Measurements from ENCODE around the gene ANKRD65.
"Not testable (repeated sequence)": the region's sequence is repeated elsewhere in the genome, so short reads cannot be mapped to it uniquely, and the experiment has no call there.

The ANKRD65 gene

DNA sequence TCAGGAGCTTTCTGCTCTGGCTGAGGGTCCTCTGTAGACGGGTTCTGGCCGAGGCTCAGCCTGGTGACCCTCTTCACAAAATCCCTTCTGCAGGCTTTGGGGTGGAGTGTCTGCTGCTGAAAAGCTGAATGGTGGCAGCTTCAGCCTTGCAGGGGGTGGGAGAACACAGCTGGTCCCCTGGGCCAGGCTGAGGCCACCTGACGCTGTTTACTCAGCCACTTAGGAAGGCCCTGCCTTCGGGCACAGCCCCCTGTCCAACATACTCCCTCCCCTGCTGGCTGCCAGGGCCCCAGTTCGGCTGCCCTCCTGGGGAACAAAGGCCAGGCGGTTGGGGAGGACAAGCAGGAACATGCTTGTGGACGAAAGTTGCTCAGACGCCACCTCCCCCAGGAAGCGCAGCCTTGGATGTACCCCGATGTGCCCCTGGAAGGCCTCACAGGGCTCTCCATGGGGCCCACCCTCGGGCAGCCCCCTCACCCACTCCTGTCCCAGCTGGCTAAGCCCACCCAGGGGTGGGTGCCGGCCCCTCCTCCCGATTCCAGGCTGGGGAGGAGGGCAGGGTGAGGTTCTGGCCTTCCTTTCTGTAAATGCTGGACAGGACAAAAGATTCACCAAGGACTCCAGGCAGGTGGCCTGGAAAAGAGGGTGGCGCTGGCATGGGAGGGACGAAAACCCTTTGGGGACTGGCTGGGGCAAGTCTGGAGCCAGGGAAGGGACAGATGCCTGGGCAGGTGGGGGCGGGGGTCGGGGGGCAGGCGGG is at the start of gene ANKRD65:
Gene ANKRD65, minus strand, starts transcription at position 130 of the 760 bp plus-strand sequence. CDS start 271 bp downstream, outside the sequence.
- no peak for DNase-seq (ENCODE audit: low read depth in 2 of 2)

DNA sequence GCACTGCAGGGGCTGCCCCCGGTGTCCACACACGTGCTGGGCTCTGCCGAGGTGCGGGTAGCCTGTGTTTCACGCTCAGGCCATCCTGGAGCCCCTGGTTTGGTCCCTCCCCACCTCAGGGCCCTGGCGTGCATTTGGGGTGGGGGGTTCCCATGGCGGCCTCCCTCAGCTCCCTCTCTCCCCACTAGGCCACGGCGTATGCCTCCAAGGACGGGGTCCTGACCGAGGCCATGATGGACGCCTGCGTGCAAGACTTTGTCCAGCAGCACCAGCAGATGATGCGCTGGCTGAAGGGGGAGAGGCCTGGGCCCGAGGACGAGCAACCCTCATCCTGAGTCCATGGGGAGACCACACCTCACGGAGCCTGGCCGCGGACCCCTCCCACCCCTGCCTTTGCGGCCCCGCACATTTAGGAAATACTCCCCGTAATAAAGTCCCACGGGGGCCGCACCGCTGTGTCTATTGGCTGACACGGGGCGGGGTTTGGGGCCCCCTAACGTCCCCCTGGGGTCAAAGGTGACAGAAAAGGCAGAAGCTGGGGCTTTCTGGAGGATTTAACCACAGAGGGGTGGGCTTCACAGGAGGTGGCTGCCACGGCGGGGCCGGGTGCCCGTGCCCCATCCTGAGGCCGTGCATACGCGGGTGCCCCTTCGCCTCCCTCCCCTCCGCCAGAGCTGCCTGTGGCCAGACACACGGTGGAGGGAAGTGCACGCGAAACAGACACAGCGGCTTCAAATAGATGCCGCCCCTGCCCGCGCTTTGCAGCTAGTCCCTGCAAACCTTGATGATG is 47.3 kb upstream of the ANKRD65 start:
- DNase-seq (ENCODE audit: low read depth in 2 of 2) = not testable (repeated sequence)

DNA sequence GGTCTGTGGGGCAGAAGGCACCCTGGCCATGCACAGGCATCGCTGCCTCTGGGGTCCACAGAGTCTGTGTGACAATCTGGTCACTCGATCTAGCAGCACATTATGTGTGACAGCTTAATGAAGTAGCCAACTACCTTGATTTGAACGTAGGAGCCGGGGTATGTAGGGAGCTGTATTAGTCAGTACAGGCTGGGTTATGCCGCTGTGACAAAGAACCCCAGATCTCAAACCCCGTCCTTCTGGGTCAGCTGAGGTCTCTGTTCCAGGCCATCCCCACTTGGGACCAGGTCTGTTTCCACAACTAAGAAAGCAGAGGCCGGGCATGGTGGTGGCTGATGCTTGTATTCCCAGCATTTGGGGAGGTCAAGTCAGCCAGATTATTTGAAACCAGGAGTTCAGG is 42.2 kb upstream of the ANKRD65 start:
- DNase-seq (ENCODE audit: low read depth in 2 of 2) = no peak

DNA sequence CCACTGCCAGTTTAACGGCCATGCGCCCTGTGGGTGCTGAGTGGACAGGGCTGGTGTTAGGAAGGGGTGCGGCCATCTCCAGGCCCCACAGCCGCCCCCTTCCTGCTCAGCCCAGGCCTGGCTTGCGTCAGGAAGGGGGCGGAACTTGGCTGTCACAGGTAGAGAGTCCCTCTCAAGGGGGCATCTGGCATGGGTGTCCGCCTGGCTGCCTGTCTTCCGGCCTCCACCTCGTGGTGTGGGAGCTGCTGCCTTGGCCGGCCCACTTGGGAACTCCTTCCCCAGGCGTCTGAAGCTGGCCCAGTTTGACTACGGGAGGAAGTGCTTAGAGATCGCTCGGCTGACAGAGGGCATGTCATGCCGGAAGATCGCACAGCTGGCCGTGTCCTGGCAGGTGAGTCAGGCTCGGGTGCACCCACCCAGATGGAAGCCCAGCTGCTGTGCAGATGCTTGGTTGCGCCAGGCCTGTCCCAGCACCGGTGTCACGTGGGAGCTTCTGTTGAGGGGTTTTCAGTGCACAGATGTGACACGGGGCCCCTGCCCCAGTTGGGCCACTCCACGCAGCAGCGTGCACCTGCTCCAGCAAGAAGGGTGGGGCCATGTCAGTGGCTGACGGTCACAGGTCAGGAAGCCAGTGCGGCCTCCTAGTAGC is 41.4 kb upstream of the ANKRD65 start:
- DNase-seq (ENCODE audit: low read depth in 2 of 2) = no peak

DNA sequence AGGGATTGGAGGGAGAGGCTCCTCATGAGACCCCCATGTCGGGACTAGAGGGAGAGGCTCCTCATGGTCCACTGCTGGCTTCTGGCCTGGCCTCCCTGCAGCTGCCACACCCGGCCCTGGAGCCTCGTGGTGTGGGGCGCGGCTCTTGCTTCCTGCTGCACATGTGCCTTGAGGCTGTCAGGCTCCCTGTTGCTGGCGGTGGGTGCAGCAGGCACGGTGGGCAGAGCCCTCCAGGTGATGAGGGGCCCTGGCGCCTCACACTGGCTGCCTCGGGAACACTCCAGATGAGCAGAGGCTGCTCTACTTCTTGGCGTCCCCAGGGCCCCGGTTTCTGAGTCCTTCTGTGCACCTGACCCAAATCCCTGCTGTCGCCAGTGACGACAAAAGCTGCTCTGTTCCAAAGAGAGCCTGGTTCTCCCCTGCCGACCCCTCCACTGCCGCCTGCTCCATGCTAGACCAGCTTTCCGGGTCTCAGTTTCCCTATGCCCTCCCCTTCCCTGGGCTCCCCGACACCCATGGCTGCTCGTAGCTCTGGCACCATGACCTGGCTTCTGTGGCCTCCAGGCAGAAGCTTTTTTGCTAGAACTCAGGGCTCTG is 40.7 kb upstream of the ANKRD65 start:
- DNase-seq (ENCODE audit: low read depth in 2 of 2) = no peak

DNA sequence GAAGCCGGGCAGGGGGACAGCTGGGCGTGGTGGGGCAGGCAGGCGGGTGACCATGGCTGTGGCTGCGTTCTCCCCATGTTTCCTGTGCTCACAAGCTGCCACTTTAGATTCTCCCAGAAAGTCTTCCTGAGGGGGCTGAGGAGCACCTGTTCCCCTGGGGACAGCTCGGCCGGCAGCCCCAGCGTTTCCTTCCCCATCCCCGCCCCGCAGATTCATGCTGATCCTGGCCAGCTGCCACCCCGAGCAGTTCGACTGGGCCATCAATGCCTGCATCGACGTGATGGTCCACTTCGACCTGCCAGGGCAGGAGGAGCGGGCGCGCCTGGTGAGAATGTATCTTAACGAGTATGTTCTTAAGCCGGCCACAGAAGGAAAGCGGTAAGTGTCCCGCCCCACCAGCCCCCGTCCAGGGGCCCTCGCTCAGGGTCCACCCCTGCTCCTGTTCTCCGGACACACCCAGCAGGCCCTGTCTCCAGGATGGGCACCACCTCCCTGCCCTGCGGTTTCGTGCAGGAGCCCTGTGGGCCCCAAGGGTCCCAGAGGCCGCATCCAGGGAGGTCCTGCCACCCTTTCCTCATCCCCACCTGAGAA is 39.6 kb upstream of the ANKRD65 start:
- no peak for DNase-seq (ENCODE audit: low read depth in 2 of 2)

DNA sequence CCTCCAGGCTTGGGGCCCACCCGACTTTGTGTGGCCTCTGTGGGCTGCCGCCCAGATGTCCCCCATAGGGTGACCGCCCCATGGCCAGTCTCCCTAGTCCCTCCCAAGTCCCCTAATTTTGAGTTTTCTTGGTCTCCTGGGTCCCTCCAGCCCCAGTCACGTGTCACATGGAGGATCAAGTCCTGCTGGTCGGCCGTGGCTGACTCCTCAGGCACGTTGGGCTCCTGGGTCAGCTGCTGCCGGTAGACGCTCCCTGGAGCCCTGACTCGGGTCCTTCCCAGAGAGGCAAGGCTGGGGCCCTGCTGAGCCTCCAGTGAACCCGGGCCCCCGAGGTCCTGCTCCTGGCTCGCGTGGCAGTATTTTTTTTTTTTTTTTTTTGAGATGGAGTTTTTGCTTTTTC is 38.6 kb upstream of the ANKRD65 start:
- not testable (repeated sequence) for DNase-seq (ENCODE audit: low read depth in 2 of 2)

GRCh38 chr1:1459156-1459555 is 38.1 kb upstream of the ANKRD65 start:
- DNase-seq (ENCODE audit: low read depth in 2 of 2) = not testable (repeated sequence)

- not testable (repeated sequence) for DNase-seq (ENCODE audit: low read depth in 2 of 2)
Observed at GRCh38 chr1:1456683-1457255, 35.7 kb upstream of the ANKRD65 start.

GRCh38 chr1:1455934-1456333 is 34.9 kb upstream of the ANKRD65 start:
- not testable (repeated sequence) for DNase-seq (ENCODE audit: low read depth in 2 of 2)

DNA sequence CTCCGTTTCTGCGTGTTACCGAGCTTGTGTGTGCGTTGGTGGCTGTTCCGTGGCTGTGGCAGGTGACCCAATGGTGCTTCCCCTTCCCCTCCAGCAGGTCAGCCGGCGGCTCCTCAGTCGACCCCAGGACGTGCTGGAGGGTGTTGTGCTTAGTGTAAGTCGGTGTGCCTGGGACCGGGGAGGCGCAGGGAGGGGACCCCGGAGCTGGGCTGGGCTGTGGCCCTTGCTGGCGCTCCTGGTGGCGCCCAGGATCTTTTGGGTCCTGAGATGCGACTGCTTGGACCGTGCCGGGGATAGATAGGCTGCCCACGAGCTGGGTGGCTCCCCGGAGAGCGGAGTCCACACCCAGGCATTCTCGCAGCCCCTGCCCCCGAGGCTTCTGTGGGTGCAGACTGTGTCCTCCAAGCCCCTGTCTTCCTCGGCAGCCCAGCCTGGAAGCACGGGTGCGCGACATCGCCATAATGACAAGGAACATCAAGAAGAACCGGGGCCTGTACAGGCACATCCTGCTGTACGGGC is 34.3 kb upstream of the ANKRD65 start:
- DNase-seq (ENCODE audit: low read depth in 2 of 2) = no peak

- DNase-seq (ENCODE audit: low read depth in 2 of 2) = not testable (repeated sequence)
Observed at GRCh38 chr1:1454286-1455056, 33.4 kb upstream of the ANKRD65 start.

DNA sequence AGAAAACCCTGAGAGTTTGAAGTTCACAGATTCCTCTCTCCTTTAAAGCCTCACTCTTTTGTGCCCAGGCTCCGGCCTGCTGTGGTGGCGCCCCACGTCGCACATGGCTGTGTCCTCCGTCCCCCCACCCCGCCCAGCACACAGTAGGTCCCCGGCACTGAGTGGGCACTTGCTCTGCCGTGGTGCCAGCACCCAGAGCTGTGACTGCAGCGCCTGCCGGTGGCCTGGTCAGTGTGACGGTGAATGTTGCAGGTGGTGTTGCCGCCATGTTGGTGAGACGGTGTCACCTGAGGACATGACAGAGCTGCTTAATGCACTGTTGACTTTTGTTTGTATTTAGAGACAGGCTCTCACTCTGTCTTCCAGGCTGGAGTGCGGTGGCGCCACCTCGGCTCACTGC is 31.8 kb upstream of the ANKRD65 start:
- DNase-seq (ENCODE audit: low read depth in 2 of 2) = no peak

GRCh38 chr1:1452365-1452739 is 31.3 kb upstream of the ANKRD65 start:
- DNase-seq (ENCODE audit: low read depth in 2 of 2) = not testable (repeated sequence)

DNA sequence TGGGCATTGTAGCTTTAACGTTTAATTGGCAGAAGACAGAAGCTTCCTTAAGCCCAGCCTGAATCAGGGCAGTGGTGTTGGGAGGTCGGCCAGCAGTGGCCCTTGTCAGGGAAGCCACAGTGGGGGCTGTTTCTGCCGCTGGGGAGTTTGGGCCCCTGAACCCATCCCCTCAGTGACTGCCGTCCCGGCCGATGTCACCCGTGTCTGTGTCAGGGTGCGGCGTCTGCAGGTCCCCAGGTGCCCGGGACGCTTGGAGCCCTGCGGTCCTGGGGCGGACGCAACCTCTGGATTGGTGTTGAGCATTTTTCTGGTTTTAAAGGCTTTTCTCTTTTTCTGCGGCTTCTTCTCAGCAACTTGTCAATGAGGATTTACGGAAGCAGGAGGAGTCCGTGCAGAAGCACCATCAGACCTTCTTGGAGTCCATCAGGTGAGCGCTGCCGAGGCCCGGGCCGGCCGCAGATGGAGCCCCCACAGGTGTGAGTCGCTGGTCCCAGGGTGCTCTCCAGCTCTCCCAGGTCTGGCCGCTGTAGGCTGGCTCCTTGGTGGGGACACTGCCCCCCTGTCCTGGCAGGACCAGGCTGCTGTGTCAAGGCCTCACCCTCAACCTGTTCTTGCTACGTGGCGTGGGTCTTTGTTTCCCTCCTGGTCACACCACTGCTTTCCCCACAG is 30.8 kb upstream of the ANKRD65 start:
- DNase-seq (ENCODE audit: low read depth in 2 of 2) = no peak

DNA sequence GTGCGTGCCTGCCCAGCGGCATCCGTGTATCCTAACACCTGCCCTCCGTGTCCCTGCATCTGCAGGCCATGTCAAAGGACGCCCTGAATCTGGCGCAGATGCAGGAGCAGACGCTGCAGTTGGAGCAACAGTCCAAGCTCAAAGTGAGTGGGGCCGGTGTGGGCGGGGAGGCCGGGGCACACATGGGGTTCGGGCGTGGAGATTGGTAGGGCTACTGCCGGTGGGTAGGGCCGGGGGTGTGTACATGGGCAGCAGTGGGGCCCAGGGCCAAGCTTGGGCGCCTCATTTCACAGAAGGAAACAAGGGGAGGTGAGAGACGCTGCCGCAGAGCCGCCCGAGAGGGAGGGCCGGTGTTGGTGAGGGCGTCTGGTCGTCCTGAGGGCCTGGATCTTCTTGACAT is 29.5 kb upstream of the ANKRD65 start:
- not testable (repeated sequence) for DNase-seq (ENCODE audit: low read depth in 2 of 2)

GRCh38 chr1:1449099-1449739 is 28.1 kb upstream of the ANKRD65 start, which contains the start of gene ATAD3C:
ATAD3C (plus strand) TSS chr1:1449689; CDS start chr1:1450684, 995 bp downstream.
- no peak for DNase-seq (ENCODE audit: low read depth in 2 of 2)

- not testable (repeated sequence) for DNase-seq (ENCODE audit: low read depth in 2 of 2)
Observed at GRCh38 chr1:1446631-1447030, 25.6 kb upstream of the ANKRD65 start.
